Activated CD4-positive, alpha-beta T cell treated with anti-CD3 and anti-CD28 coated beads, Interleukin-2, amount 50 U/mL, for 24 hours (primary cell): ENCODE results near the gene TMEM86A.

Experiments used
- DNase-seq, 2 donors: peaks; one replicate each; pipeline ENCODE4 v3.0.0-alpha.2; 2020; ENCODE audit warnings: low read depth in 1 of 2, low spot score in 1 of 2

The TMEM86A gene

DNA sequence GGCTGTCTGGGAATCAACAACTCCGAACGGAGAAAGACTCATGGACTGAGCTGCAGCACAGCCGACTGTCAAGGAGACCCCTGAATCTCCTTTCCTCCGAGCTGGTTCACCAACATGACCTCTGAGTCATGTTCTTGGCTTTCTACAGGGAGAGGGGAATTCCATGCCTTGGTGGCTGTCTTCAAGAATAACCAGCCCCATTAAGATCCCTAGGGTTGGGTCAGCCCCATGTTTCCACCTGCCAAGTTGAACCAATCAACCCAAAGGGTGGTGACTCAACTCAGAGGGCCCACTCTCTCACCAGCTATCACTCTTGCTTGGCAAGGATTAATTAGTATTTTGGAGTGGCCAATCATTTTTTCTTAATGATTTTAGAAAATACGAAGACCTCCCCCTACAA lies 55.7 kb downstream of the TMEM86A start:
- DNase-seq: no peak
